GM12878 (cell line): ENCODE data around the gene RNF169. TPM values are rescaled to one million over a fixed set of nuclear protein-coding genes. Genes with fewer than 3 reads are reported as not detected.

ENCODE experiments used
- ATAC-seq: fragments of 200-7000 bp; cut with Tn5 transposase; 3 replicates; pipeline ENCODE4 v1.9.1; 2020; ENCODE audit warnings: mild to moderate bottlenecking, moderate library complexity
- BruUV-seq: library from RNA; stranded (reverse); fragments of 400-500 nt; replicated peaks from 2 replicates; lab custom pipeline; 2021; lab: Mats Ljungman, UMichigan
- CTCF ChIA-PET: fragments of 300-600 bp; sonication (Branson Sonifier 250); formaldehyde crosslinking; extraction: SDS; loops from one replicate; lab custom pipeline; 2021; ENCODE audit warnings: inconsistent platforms; lab: Yijun Ruan, JAX
- POLR2A ChIA-PET: fragments of 350-600 bp; formaldehyde crosslinking; extraction: SDS; loops from one replicate; lab custom pipeline; 2021; ENCODE audit warnings: inconsistent platforms; lab: Charles Lee
- RAD21 ChIA-PET: fragments of 300-600 bp; sonication (Branson Sonifier 250); formaldehyde crosslinking; loops from one replicate; lab custom pipeline; 2023; ENCODE audit warnings: antibody characterized with exemption; ENCODE audit not compliant: unreplicated experiment; lab: Charles Lee
- SMC1A ChIA-PET: fragments of 300-600 bp; sonication (Branson Sonifier 250); formaldehyde crosslinking; loops from one replicate; lab custom pipeline; 2023; ENCODE audit not compliant: unreplicated experiment, uncharacterized antibody; lab: Charles Lee
- DNase-seq: peaks from one replicate; pipeline ENCODE4 v3.0.0-alpha.2; 2011; ENCODE audit warnings: low read depth, low spot score
- FAIRE-seq: peaks from 3 replicates; lab custom pipeline; 2011; peaks lifted over from hg19 to GRCh38; lab: Jason Lieb, UNC
- H2AFZ ChIP-seq: 2 replicates; pipeline ENCODE4 v1.6.0; 2011; ENCODE audit warnings: low read depth, low read length, control low read depth; ENCODE audit not compliant: control insufficient read depth
- H3K27ac ChIP-seq: 2 replicates; pipeline ENCODE4 v1.5.1; 2011; ENCODE audit warnings: control low read depth; ENCODE audit not compliant: control insufficient read depth, insufficient read depth
- H3K27me3 ChIP-seq, 2 experiments: replicated peaks in 1 of 2; 2 replicates each; pipeline versions ENCODE4 v1.6.0 to v1.6.1; 2011; ENCODE audit warnings: low read length in 1 of 2; ENCODE audit not compliant: control insufficient read depth in 2 of 2, insufficient read depth in 2 of 2
- H3K36me3 ChIP-seq, 2 experiments: 2 replicates each; pipeline ENCODE4 v1.5.1; 2011; ENCODE audit warnings: low read length in 1 of 2; ENCODE audit not compliant: control insufficient read depth in 2 of 2, insufficient read depth in 2 of 2
- H3K4me1 ChIP-seq: 2 replicates; pipeline ENCODE4 v1.6.1; 2011; ENCODE audit warnings: mild to moderate bottlenecking, low read length, moderate library complexity, mixed read lengths; ENCODE audit not compliant: control insufficient read depth, insufficient read depth
- H3K4me2 ChIP-seq: 2 replicates; pipeline ENCODE4 v1.6.0; 2011; ENCODE audit warnings: control low read depth; ENCODE audit not compliant: control insufficient read depth, insufficient read depth
- H3K4me3 ChIP-seq: fragments of 200-600 bp; sonication (generic); 2 replicates; pipeline ENCODE4 v1.5.1; 2016
- H3K79me2 ChIP-seq: 2 replicates; pipeline ENCODE4 v1.6.0; 2011; ENCODE audit warnings: low read length; ENCODE audit not compliant: control insufficient read depth, insufficient read depth
- H3K9ac ChIP-seq: 2 replicates; pipeline ENCODE4 v1.8.0; 2011; ENCODE audit warnings: low read length, control low read depth, mixed read lengths; ENCODE audit not compliant: control insufficient read depth, insufficient read depth
- H3K9me3 ChIP-seq: replicated peaks from 3 replicates; pipeline ENCODE4 v1.5.1; 2011; ENCODE audit warnings: mild to moderate bottlenecking, low read length; ENCODE audit not compliant: control insufficient read depth, insufficient read depth
- H4K20me1 ChIP-seq: 2 replicates; pipeline ENCODE4 v1.6.0; 2011; ENCODE audit not compliant: control insufficient read depth, insufficient read depth
- BACH1 ChIP-seq: fragments of 450-650 bp; IDR thresholded peaks from 2 replicates; pipeline ENCODE4 v1.6.1; 2017; ENCODE audit warnings: mild to moderate bottlenecking, borderline replicate concordance
- CBX5 ChIP-seq: sonication (generic); IDR thresholded peaks from 2 replicates; pipeline ENCODE4 v1.6.1; 2016; ENCODE audit warnings: low read depth, moderate library complexity, mild to moderate bottlenecking, inconsistent platforms
- KDM1A ChIP-seq: fragments of 200-600 bp; sonication (generic); IDR thresholded peaks from 2 replicates; pipeline ENCODE4 v1.6.1; 2016; ENCODE audit warnings: borderline replicate concordance
- RAD51 ChIP-seq: fragments of 450-650 bp; IDR thresholded peaks from 2 replicates; pipeline ENCODE4 v1.6.1; 2016; ENCODE audit warnings: moderate library complexity, mild to moderate bottlenecking, inconsistent platforms
- SRF ChIP-seq, 2 experiments: IDR thresholded peaks; 2 replicates each; pipeline ENCODE4 v1.6.1; 2011; ENCODE audit warnings: low read depth in 2 of 2, low read length in 2 of 2, mild to moderate bottlenecking in 1 of 2, moderate library complexity in 1 of 2
- TBL1XR1 ChIP-seq: IDR thresholded peaks from 2 replicates; pipeline ENCODE4 v1.6.1; 2012; ENCODE audit warnings: low read depth, low read length, improper control_type of control experiment
- WGBS: methylation state at CpG from one replicate; pipeline ENCODE4 v1.1.6; 2016; ENCODE audit warnings: low lambda C conversion rate; ENCODE audit not compliant: insufficient replicate concordance, insufficient coverage; ENCODE audit errors: missing lambda C conversion rate; 5-methylcytosine and 5-hydroxymethylcytosine counted together
- in situ Hi-C: fragments of 300-500 bp; cut with MboI; formaldehyde crosslinking; loops from 9 replicates; pipeline ENCODE4 v1.14.3; 2018; ENCODE audit warnings: mixed read lengths
- intact Hi-C: fragments of 100-400 bp; cut with micrococcal nuclease; formaldehyde crosslinking; loops from one replicate; pipeline ENCODE4 v1.14.2; 2022; ENCODE audit not compliant: unreplicated experiment
- polyA plus RNA-seq, 11 experiments: library from polyadenylated mRNA; depleted of rRNA in 4 of 11; unstranded in 6 of 11; stranded (reverse) in 5 of 11; fragments of >200 nt; fragmentation: Nextera tagmentation in 4 of 11; fragmentation: Illumina TruSeq in 1 of 11; extraction: Ambion mirVana in 4 of 11; extraction: Trizol in 1 of 11; gene quantifications; 1 replicate in 1 of 11; 2 replicates in 10 of 11; pipeline versions ENCODE4 v1.2.1 to v1.2.3, GENCODE V29; 2011 to 2016; ENCODE audit warnings: inconsistent platforms in 2 of 11, missing spikeins in 2 of 11, low read depth in 1 of 11
- total RNA-seq, 4 experiments: library from RNA; depleted of rRNA in 3 of 4; stranded (reverse); fragments of >200 nt in 3 of 4; fragmentation: Illumina TruSeq in 1 of 4; extraction: Trizol in 1 of 4; gene quantifications; 2 replicates each; pipeline versions ENCODE4 v1.2.1 to v1.2.3, GENCODE V29; 2013 to 2021
- TF ChIP-seq, protein P1 (sequence below): IDR thresholded peaks from 2 replicates; pipeline ENCODE4 v1.6.1; 2011; ENCODE audit warnings: borderline replicate concordance, low read depth, mild to moderate bottlenecking, moderate library complexity, mixed read lengths, low read length; ENCODE audit not compliant: insufficient read depth; ENCODE audit errors: extremely low read length

Gene RNF169
- total and polyA plus RNA-seq, 10 of the 15 experiments (the other 5 are each of a cell fraction or from before 2014, with no cell fraction given), result 0.32 to 13.2 (median 6.4) TPM

- DNase-seq (no peak), FAIRE-seq (no peak), ATAC-seq (no peak)
- SMC1A ChIA-PET, result no interaction called here
- Histone ChIP-seq H3K9me3 (no peaks in the 10 kb centered on the region), H3K27ac (no peak overlapping the region), H3K79me2 (no peaks in the 10 kb centered on the region), H3K4me1 (no peaks in the 10 kb centered on the region), H3K4me3 (no peak overlapping the region), H3K27me3 (peaks cover 0 to 3% of the 10 kb centered on the region in 2 experiments; a peak in 1 of 4 replicates), H3K4me2 (no peak overlapping the region), H3K36me3 (no peaks in the 10 kb centered on the region), H4K20me1 (no peaks in the 10 kb centered on the region), H2AFZ (no peak overlapping the region), H3K9ac (no peak overlapping the region)
- BruUV-seq, result no TSS peak
- POLR2A ChIA-PET, result interaction anchor here (0.6 kb wide), 1 partner anchor 228 kb away, joined by 3 read pairs; no protein-coding TSS in a partner anchor
- in situ Hi-C loops (no loop called here), intact Hi-C loops (no loop called here)
- 28% methylated on average over 5 of the region's 5 CpGs for WGBS
- RAD21 ChIA-PET, result no interaction called here
- CTCF ChIA-PET, result interaction anchor here (1.2 kb wide), 1 partner anchor 8 kb away, joined by 10 read pairs; no protein-coding TSS in a partner anchor
- TF ChIP-seq SRF (IDR thresholded peaks at IDR 0.05; ENCODE audit: low read depth in 2 of 2, low read length in 2 of 2) (no peak), TBL1XR1 (no peak), CBX5 (no peak), RAD51 (no peak), KDM1A (no peak), BACH1 (no peak)
- TF ChIP-seq, protein P1, sequence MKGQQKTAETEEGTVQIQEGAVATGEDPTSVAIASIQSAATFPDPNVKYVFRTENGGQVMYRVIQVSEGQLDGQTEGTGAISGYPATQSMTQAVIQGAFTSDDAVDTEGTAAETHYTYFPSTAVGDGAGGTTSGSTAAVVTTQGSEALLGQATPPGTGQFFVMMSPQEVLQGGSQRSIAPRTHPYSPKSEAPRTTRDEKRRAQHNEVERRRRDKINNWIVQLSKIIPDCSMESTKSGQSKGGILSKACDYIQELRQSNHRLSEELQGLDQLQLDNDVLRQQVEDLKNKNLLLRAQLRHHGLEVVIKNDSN, result no peak
These were observed 31.3 kb upstream of the RNF169 start for GRCh38 chr11:74717221-74717969.
